Glutamatergic neuron (in vitro differentiated cells): Measurements from ENCODE around the gene PLEKHS1. TPM values are rescaled to one million over a fixed set of nuclear protein-coding genes. Genes with fewer than 3 reads are reported as not detected.
"Not testable (repeated sequence)": the region's sequence is repeated elsewhere in the genome, so short reads cannot be mapped to it uniquely, and the experiment has no call there.

Experiments used
- DNase-seq: peaks from one replicate; pipeline ENCODE4 v3.0.0; 2022
- H3K27ac Mint-ChIP-seq: one replicate; pipeline ENCODE4 v1.8.0; 2020; ENCODE audit warnings: mild to moderate bottlenecking, mixed read lengths, inconsistent platforms; ENCODE audit not compliant: unreplicated experiment
- H3K27me3 Mint-ChIP-seq: one replicate; pipeline ENCODE4 v1.8.0; 2020; ENCODE audit warnings: mild to moderate bottlenecking, moderate library complexity, mixed read lengths, inconsistent platforms; ENCODE audit not compliant: unreplicated experiment
- H3K36me3 Mint-ChIP-seq: one replicate; pipeline ENCODE4 v1.8.0; 2020; ENCODE audit warnings: mild to moderate bottlenecking, mixed read lengths, inconsistent platforms; ENCODE audit not compliant: unreplicated experiment
- H3K4me1 Mint-ChIP-seq: one replicate; pipeline ENCODE4 v1.8.0; 2020; ENCODE audit warnings: mild to moderate bottlenecking, low read depth, mixed read lengths, inconsistent platforms; ENCODE audit not compliant: unreplicated experiment
- H3K4me3 Mint-ChIP-seq: one replicate; pipeline ENCODE4 v1.8.0; 2020; ENCODE audit warnings: mild to moderate bottlenecking, mixed read lengths, inconsistent platforms; ENCODE audit not compliant: unreplicated experiment
- H3K9me3 Mint-ChIP-seq: one replicate; pipeline ENCODE4 v1.8.0; 2020; ENCODE audit warnings: mild to moderate bottlenecking, moderate library complexity, mixed read lengths, inconsistent platforms; ENCODE audit not compliant: unreplicated experiment
- total RNA-seq: library from RNA; stranded (reverse); fragmentation: NEBNext Ultra II Directional; extraction: Animal tissue kit (Norgen Biotek cat#: 25700); gene quantifications from one replicate; pipeline ENCODE4 v1.2.1, GENCODE V29; 2021; ENCODE audit not compliant: unreplicated experiment
- TF ChIP-seq, protein P1 (sequence below): fragments of 200-600 bp; sonication (generic); IDR thresholded peaks from one replicate; pipeline ENCODE4 v1.5.0; 2021; ENCODE audit not compliant: partially characterized antibody, unreplicated experiment

The PLEKHS1 gene
- total RNA-seq, 1 donor from 2014 or later = not detected

DNA sequence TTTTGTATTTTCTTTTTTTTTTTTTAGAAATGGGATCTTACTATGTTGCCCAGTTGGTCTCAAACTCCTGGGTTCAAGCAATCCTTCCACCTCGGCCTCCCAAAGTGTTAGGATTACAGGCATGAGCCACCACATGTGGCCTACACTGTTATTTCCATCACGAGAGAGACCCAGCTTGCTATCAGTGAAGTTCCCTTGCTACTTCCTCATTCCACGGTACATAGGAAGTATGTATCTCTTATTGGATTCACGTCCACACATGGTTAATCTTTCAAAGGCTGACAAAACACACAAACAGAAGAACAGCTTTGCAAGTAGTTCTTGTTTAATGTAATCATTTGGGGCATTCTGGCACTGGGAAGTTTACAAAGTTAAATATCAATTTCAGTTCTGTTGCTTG lies 51.5 kb downstream of the PLEKHS1 start:
- no peaks in the 10 kb centered on the region for H3K9me3 Mint-ChIP-seq
- no peaks in the 10 kb centered on the region for H3K4me1 Mint-ChIP-seq
- no peak overlapping the region for H3K27ac Mint-ChIP-seq
- no peaks in the 10 kb centered on the region for H3K36me3 Mint-ChIP-seq
- TF ChIP-seq, protein P1, sequence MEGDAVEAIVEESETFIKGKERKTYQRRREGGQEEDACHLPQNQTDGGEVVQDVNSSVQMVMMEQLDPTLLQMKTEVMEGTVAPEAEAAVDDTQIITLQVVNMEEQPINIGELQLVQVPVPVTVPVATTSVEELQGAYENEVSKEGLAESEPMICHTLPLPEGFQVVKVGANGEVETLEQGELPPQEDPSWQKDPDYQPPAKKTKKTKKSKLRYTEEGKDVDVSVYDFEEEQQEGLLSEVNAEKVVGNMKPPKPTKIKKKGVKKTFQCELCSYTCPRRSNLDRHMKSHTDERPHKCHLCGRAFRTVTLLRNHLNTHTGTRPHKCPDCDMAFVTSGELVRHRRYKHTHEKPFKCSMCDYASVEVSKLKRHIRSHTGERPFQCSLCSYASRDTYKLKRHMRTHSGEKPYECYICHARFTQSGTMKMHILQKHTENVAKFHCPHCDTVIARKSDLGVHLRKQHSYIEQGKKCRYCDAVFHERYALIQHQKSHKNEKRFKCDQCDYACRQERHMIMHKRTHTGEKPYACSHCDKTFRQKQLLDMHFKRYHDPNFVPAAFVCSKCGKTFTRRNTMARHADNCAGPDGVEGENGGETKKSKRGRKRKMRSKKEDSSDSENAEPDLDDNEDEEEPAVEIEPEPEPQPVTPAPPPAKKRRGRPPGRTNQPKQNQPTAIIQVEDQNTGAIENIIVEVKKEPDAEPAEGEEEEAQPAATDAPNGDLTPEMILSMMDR = no peak
- no peak for DNase-seq
- no peaks in the 10 kb centered on the region for H3K27me3 Mint-ChIP-seq
- H3K4me3 Mint-ChIP-seq = no peak overlapping the region

DNA sequence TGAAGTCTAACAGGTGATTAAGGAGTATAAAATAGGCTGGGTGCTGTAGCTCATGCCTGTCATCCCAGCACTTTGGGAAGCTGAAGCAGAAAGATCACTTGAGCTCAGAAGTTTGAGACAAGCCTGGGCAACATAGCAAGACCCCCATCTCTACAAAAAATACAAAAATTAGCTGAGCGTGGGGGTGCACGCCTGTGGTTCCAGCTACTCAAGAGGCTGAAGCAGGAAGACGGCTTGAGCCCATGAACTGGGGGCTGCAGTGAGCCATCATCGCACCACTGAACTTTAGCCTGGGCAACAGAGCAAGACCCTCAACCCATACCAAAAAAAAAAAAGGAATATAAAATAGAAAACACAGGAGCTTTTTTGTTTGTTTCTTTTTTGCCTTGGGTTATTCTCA lies 55.0 kb downstream of the PLEKHS1 start:
- Mint-ChIP-seq H3K36me3 (no peaks in the 10 kb centered on the region), H3K4me3 (no peak overlapping the region), H3K9me3 (no peaks in the 10 kb centered on the region), H3K27ac (no peak overlapping the region), H3K4me1 (no peaks in the 10 kb centered on the region), H3K27me3 (no peaks in the 10 kb centered on the region)
- no peak for DNase-seq
- TF ChIP-seq, protein P1 = no peak

DNA sequence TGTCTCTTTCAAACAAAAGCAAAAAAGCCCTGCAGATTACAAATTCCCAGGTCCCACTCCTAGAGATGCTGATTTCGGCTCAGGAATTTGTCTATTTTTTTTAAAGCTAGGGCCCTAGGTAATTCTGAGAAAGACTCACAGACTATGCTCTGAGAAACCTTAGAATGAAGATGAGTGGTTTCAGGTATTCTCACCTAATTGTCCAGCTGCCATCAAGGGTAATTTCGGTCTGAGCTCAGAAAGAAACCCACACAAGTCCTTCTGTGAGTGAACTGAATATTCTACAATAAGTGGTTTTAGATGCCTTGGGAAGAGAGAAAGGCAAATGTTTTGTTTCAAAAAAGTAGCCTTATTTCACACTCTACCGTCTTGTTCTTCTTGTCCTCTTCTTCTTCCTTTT lies 56.7 kb downstream of the PLEKHS1 start:
- Mint-ChIP-seq H3K27ac (no peak overlapping the region), H3K4me1 (no peaks in the 10 kb centered on the region), H3K27me3 (no peaks in the 10 kb centered on the region), H3K36me3 (no peaks in the 10 kb centered on the region), H3K9me3 (no peaks in the 10 kb centered on the region), H3K4me3 (no peak overlapping the region)
- TF ChIP-seq, protein P1 = no peak
- DNase-seq = no peak

DNA sequence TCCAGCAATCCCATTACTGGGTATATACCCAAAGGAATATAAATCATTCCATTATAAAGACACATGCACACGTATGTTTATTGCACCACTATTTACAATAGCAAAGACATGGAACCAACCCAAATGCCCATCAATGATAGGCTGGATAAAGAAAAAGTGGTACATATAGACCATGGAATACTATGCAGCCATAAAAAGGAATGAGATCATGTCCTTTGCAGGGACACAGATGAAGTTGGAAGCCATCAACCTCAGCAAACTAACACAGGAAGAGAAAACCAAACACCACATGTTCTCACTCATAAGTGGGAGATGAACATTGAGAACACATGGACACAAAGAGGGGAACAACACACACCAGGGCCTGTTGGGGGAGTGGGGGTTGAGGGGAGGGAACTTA lies 63.2 kb downstream of the PLEKHS1 start:
- H3K9me3 Mint-ChIP-seq, H3K4me1 Mint-ChIP-seq, H3K27me3 Mint-ChIP-seq, H3K36me3 Mint-ChIP-seq, H3K27ac Mint-ChIP-seq, H3K4me3 Mint-ChIP-seq, DNase-seq: not testable (repeated sequence)

DNA sequence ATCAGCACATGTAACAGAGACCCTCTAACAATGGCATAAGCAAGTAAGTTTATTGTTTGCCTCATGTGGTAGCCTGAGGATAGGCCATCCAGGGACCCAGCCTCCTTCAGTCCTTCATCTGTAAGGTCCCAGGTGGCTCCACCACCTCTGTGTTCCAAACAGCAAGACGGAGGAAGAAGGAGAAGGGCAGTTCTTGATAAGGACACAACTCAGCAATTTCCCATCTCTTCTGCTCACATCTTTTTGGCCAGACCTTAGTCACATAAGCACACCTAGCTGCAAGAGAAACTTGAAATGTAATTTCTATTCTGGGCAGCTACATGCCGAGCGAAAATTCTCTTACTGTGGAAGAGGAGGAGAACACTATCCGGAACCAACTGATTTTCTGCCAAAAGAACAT lies 68.5 kb downstream of the PLEKHS1 start:
- Mint-ChIP-seq H3K4me3 (no peak overlapping the region), H3K4me1 (no peaks in the 10 kb centered on the region), H3K27me3 (no peaks in the 10 kb centered on the region), H3K36me3 (no peaks in the 10 kb centered on the region), H3K27ac (no peak overlapping the region), H3K9me3 (no peaks in the 10 kb centered on the region)
- TF ChIP-seq, protein P1 = no peak
- DNase-seq = no peak

DNA sequence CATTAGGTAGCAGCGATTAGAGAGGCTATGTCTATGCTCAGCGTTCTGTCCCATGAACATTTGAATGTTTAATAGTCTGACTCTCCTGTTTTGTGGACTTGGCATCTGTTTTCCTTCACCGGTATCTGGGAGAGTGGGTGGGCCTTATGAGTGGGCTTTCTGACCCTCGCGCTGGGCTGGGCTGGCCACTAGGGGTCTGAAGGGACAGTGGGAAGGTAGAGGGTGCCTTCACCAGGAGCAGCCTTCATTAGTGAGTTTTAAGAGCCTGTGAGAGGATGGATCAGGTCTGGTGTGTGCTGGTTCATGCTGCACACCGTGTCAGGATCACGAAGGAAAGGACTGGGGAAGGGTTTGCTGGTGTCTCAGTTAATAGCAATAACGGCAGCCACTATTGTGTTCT lies 69.0 kb downstream of the PLEKHS1 start:
- DNase-seq = peak; percentile 49
- TF ChIP-seq, protein P1 = peak; percentile 22
- H3K27ac Mint-ChIP-seq = no peak overlapping the region
- H3K36me3 Mint-ChIP-seq = no peaks in the 10 kb centered on the region
- no peaks in the 10 kb centered on the region for H3K27me3 Mint-ChIP-seq
- no peaks in the 10 kb centered on the region for H3K9me3 Mint-ChIP-seq
- H3K4me3 Mint-ChIP-seq = no peak overlapping the region
- H3K4me1 Mint-ChIP-seq = no peaks in the 10 kb centered on the region

DNA sequence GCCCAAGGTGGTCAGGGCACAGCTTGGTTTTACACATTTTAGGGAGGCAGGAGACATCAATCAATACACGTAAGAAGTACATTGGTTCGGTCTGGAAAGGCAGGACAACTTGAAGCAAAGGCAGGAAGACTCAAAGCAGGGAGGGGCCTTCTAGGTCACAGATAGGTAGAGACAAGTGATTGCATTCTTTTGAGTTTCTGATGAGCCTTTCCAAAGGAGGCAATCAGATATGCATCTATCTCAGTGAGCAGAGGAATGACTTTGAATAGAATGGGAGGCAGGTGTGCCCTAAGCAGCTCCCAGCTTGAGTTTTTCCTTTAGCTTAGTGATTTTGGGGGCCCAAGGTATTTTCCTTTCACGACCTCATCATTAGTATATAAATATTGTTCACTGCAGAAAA lies 69.8 kb downstream of the PLEKHS1 start:
- H3K4me3 Mint-ChIP-seq, H3K27me3 Mint-ChIP-seq: not testable (repeated sequence)

More for the DNA sequence above, 69.8 kb downstream of the PLEKHS1 start:
- not testable (repeated sequence) for H3K27ac Mint-ChIP-seq, H3K9me3 Mint-ChIP-seq, DNase-seq, H3K36me3 Mint-ChIP-seq, H3K4me1 Mint-ChIP-seq
